AG04450 (cell line): ENCODE measurements around the gene REC8. TPM values are rescaled to one million over a fixed set of nuclear protein-coding genes. Genes with fewer than 3 reads are reported as not detected.
A peak's percentile ranks its signal among the peaks of the same experiment; 100 is the strongest.

Experiments
- CTCF ChIA-PET: fragments of 300-600, 350-600 bp; formaldehyde crosslinking; extraction: SDS; loops from one replicate; lab custom pipeline; 2022; ENCODE audit warnings: antibody characterized with exemption, inconsistent platforms; lab: Charles Lee
- POLR2A ChIA-PET: fragments of 350-600 bp; formaldehyde crosslinking; extraction: SDS; loops from one replicate; lab custom pipeline; 2021; ENCODE audit warnings: antibody characterized with exemption, inconsistent platforms; lab: Yijun Ruan, JAX
- DNase-seq: peaks from one replicate; pipeline ENCODE4 v3.0.0-alpha.2; 2011; ENCODE audit warnings: low read depth, low spot score
- H3K27ac ChIP-seq: one replicate; pipeline ENCODE4 v1.5.1; 2012; ENCODE audit warnings: low read depth, low read length, control low read depth
- H3K27me3 ChIP-seq: one replicate; pipeline ENCODE4 v1.6.0; 2012; ENCODE audit warnings: low read length; ENCODE audit not compliant: control insufficient read depth, insufficient read depth
- H3K4me3 ChIP-seq: 2 replicates; pipeline ENCODE4 v1.5.1; 2011; ENCODE audit warnings: mild to moderate bottlenecking, low read depth, low read length, control low read depth
- H3K9me3 ChIP-seq: 2 replicates; pipeline ENCODE4 v1.5.1; 2012; ENCODE audit warnings: low read length; ENCODE audit not compliant: control insufficient read depth, insufficient read depth
- CTCF ChIP-seq: IDR thresholded peaks from 2 replicates; pipeline ENCODE4 v1.5.1; 2011; ENCODE audit warnings: low read depth, low read length, control low read depth, inconsistent platforms
- polyA plus RNA-seq: library from polyadenylated mRNA; depleted of rRNA; stranded (reverse); fragments of >200 nt; gene quantifications from 2 replicates; pipeline ENCODE4 v1.2.3, GENCODE V29; 2011

REC8 gene
- polyA plus RNA-seq, 1 experiment, result 1.5 TPM

DNA sequence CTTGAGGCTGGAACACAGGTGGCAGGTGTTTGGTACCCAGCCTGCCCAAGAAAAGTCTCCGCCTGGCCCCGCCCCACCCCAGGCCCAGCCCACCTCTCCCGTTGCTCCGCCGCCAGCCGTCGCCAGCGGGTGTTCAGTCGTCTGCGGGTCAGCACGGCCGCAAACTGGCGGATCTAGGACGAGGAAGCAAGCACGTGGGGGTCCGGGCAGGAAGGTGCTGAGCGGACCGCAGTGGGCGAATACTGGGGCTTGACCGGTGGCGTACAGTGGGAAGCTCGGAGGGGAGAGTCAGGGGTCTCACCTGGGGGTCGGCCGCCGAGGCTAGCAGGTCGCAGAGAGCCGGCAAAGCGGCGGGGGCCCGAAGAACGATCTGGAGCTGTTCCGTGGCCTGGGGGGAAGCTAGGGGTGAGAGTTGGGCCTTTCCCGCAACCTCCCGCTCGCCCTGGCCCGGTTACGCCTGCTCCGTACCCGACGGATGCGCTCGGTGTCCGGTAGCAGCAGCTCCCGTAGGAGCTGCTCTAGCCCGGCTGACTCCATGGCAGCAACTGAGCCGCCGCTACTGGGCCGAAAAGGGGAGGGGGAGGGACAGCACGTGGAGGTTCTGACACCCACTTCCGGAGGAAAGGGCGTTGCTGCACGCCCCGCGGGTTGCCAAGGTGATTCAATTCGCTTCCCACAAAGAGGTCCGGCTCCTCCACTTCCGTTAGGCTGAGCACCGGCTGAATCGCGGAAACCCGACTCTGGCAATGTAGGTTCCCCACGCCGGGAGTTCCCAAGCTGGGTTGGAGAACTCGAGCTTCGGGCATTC is 16.6 kb downstream of the REC8 start, which contains the start of gene IPO4:
IPO4 (minus strand) TSS at position 566 of the 808 bp plus-strand sequence; CDS start at position 537, 29 bp downstream.
- ChIA-PET POLR2A (interaction anchor here (0.8 to 1.5 kb wide), 4 partner anchors 7 to 178 kb away, joined by 3 to 9 read pairs (median 4); partner anchors contain the start of genes CHMP4A and TM9SF1), CTCF (interaction anchor here (0.6 to 2.7 kb wide), 2 partner anchors 28 to 46 kb away, joined by 3 to 10 read pairs; partner anchors contain the start of gene IRF9)
- no peaks in the 10 kb centered on the region; the same call in 1 of the 2 replicates for H3K9me3 ChIP-seq
- peak; percentile 94 for DNase-seq
- no peak for TF ChIP-seq CTCF
- H3K4me3 ChIP-seq, result peak within 1 kb of the TSS; percentile 85
- peak within 1 kb of the TSS; percentile 77 for H3K27ac ChIP-seq
- H3K27me3 ChIP-seq, result no peaks in the 10 kb centered on the region

- POLR2A ChIA-PET, result interaction anchor here (1.1 to 1.5 kb wide), 2 partner anchors 9 to 25 kb away, joined by 4 to 9 read pairs; partner anchors contain the start of gene CHMP4A
- H3K27ac ChIP-seq, result peak overlapping the region; percentile 47
- no peak for DNase-seq
Measured at GRCh38 chr14:24189059-24189375, 17.1 kb downstream of the REC8 start.

DNA sequence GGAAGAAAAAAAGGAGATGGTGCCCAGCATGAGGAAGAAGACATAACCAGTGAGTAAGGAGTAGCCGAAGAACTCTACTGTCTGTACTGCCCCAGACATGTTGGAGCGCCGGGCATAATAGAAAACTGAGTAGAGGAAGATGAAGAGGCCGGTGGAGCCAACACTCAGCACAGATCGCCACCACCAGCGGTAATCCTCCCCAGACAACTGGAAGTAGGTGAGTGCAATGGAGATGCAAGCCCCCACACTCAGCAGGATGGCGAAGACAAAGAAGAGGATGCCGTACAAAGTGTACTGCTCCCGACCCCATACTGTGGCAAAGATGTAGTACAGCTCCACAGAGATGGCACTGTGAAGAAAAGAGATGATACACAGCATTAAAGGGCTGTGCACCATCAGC is 17.6 kb downstream of the REC8 start:
- ChIA-PET CTCF (interaction anchor here (0.9 to 1.0 kb wide), 2 partner anchors 54 to 81 kb away, joined by 3 read pairs; no protein-coding TSS in a partner anchor), POLR2A (interaction anchor here (1.5 kb wide), 1 partner anchor 24 kb away, joined by 9 read pairs; the partner anchor contains the start of gene CHMP4A)
- Histone ChIP-seq H3K9me3 (no peaks in the 10 kb centered on the region; the same call in 1 of the 2 replicates), H3K4me3 (no peak overlapping the region), H3K27ac (peak overlapping the region; percentile 47), H3K27me3 (no peaks in the 10 kb centered on the region)
- no peak for TF ChIP-seq CTCF
- no peak for DNase-seq

More at GRCh38 chr14:24189059-24189375, 17.1 kb downstream of the REC8 start:
- Histone ChIP-seq H3K4me3 (peak overlapping the region; percentile 31; the same call in 1 of the 2 replicates), H3K27me3 (no peaks in the 10 kb centered on the region), H3K9me3 (no peaks in the 10 kb centered on the region; the same call in 1 of the 2 replicates)
- CTCF ChIA-PET, result interaction anchor here (0.6 to 2.7 kb wide), 3 partner anchors 28 to 80 kb away, joined by 3 to 10 read pairs (median 3); partner anchors contain the start of gene IRF9
- no peak for TF ChIP-seq CTCF

- H3K27ac ChIP-seq, result no peak overlapping the region
- H3K9me3 ChIP-seq, result no peaks in the 10 kb centered on the region; the same call in 1 of the 2 replicates
- H3K4me3 ChIP-seq, result no peak overlapping the region
- CTCF ChIA-PET, result interaction anchor here (0.9 to 1.1 kb wide), 2 partner anchors 29 to 53 kb away, joined by 3 read pairs; partner anchors contain the start of gene IRF9
- no peak for DNase-seq
- H3K27me3 ChIP-seq, result no peaks in the 10 kb centered on the region
- TF ChIP-seq CTCF, result no peak
- POLR2A ChIA-PET, result no interaction called here
Measured at GRCh38 chr14:24190416-24190815, 18.5 kb downstream of the REC8 start.
